ENCODE results near the gene ZNF483.

DNA sequence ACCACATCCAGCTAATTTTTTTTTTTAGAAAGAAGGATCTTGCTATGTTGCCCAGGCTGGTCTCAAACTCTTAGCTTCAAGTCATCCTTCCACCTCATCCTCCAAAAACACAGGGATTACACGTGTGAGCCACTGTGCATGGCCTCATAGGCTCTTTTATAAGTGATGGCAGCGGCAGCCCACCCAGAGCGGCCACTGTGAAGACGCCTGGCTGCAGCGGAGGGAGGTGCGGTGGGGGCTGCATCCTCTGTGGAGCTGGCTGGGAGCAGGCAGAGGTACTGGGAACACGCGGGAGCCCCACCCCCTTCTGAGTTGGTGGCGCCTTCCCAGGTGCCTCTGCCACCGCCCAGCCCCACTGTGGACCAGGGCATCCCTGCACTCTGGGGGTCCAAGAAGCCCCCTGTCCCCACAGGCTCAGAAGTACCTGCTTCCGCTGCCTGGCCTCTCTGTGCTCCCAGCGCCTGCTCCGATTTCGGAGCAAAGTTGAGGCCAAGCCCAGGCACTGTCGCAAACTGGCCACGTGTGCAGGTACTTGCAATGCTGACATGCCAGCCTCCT is 23.9 kb upstream of the ZNF483 start:
- TF ChIP-seq POLR2AphosphoS5 (IDR thresholded peaks at IDR 0.05) (no peak), POLR2A (IDR thresholded peaks at IDR 0.05) (no peak)
- TF ChIP-seq, protein P1, sequence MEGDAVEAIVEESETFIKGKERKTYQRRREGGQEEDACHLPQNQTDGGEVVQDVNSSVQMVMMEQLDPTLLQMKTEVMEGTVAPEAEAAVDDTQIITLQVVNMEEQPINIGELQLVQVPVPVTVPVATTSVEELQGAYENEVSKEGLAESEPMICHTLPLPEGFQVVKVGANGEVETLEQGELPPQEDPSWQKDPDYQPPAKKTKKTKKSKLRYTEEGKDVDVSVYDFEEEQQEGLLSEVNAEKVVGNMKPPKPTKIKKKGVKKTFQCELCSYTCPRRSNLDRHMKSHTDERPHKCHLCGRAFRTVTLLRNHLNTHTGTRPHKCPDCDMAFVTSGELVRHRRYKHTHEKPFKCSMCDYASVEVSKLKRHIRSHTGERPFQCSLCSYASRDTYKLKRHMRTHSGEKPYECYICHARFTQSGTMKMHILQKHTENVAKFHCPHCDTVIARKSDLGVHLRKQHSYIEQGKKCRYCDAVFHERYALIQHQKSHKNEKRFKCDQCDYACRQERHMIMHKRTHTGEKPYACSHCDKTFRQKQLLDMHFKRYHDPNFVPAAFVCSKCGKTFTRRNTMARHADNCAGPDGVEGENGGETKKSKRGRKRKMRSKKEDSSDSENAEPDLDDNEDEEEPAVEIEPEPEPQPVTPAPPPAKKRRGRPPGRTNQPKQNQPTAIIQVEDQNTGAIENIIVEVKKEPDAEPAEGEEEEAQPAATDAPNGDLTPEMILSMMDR (IDR thresholded peaks at IDR 0.05): no peak
